ENCODE measurements around the gene TSPAN4. TPM values are rescaled to one million over a fixed set of nuclear protein-coding genes. Genes with fewer than 3 reads are reported as not detected.

The TSPAN4 gene
- total RNA-seq, 4 donors from 2014 or later: 47.1 to 78.9 (median 59.7) TPM

GRCh38 chr11:895331-896110 is 52.9 kb downstream of the TSPAN4 start:
- DNase-seq (ENCODE audit: low spot score in 2 of 2): no peak
- H3K4me1 ChIP-seq: no peaks in the 10 kb centered on the region
- H3K27me3 ChIP-seq: no peaks in the 10 kb centered on the region
- H3K36me3 ChIP-seq: peaks cover 35% of the 10 kb centered on the region
- no peak overlapping the region for H3K27ac ChIP-seq
- TF ChIP-seq POLR2A (IDR thresholded peaks at IDR 0.05) (no peak), EP300 (IDR thresholded peaks at IDR 0.05) (no peak), POLR2AphosphoS5 (IDR thresholded peaks at IDR 0.05) (no peak)
- TF ChIP-seq, protein P1, sequence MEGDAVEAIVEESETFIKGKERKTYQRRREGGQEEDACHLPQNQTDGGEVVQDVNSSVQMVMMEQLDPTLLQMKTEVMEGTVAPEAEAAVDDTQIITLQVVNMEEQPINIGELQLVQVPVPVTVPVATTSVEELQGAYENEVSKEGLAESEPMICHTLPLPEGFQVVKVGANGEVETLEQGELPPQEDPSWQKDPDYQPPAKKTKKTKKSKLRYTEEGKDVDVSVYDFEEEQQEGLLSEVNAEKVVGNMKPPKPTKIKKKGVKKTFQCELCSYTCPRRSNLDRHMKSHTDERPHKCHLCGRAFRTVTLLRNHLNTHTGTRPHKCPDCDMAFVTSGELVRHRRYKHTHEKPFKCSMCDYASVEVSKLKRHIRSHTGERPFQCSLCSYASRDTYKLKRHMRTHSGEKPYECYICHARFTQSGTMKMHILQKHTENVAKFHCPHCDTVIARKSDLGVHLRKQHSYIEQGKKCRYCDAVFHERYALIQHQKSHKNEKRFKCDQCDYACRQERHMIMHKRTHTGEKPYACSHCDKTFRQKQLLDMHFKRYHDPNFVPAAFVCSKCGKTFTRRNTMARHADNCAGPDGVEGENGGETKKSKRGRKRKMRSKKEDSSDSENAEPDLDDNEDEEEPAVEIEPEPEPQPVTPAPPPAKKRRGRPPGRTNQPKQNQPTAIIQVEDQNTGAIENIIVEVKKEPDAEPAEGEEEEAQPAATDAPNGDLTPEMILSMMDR (IDR thresholded peaks at IDR 0.05): no peak
- 90% methylated on average over 26 of the region's 26 CpGs for WGBS
- no peaks in the 10 kb centered on the region for H3K9me3 ChIP-seq
- H3K4me3 ChIP-seq: no peak overlapping the region

DNA sequence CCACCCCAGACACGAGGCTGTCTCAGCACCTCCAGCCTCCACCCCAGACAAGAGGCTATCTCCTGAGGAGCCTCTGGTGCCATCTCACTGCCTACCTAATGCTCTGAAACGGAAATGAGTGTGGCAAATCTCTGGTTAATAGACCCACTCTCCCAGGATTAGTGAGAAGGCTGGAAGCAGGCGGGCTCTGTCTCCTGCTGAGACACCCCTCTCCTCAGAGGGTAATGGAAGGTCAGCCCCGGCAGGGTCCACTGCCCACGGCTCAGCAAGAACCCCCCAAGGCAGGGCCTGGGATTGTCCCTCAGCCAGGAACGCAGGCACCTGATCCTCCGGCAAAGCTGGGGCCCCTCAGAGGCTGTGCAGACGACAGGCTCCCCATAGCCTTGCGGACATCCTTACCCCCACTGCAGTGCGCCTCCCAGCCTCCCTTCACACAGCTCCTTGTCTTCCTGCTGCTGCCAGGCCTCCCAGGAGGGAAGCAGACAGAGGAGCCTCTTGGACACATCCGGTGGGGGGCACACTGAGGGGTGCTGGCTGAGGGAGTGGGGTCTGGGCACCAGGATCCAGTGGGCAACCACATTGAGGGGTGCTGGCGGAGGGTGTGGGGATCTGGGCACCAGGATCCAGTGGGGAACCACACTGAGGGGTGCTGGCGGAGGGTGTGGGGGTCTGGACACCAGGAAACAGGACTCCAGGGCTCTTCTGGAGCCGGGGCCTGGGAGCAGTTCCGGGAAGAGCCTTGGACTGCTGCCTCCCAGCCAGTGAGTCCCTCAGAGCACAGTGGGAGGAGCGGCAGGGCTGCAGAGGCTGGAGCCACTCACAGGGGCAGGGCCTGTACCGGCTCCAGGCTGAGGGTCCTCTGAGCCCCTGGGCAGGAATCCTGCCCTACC is 54.8 kb downstream of the TSPAN4 start:
- Histone ChIP-seq H3K9me3 (no peaks in the 10 kb centered on the region), H3K27ac (no peak overlapping the region), H3K4me3 (no peak overlapping the region), H3K27me3 (no peaks in the 10 kb centered on the region), H3K4me1 (no peaks in the 10 kb centered on the region), H3K36me3 (peaks cover 55% of the 10 kb centered on the region)
- TF ChIP-seq EP300 (IDR thresholded peaks at IDR 0.05): no peak
- TF ChIP-seq, protein P1 (IDR thresholded peaks at IDR 0.05): no peak
- no peak for TF ChIP-seq POLR2A (IDR thresholded peaks at IDR 0.05)
- no peak for TF ChIP-seq POLR2AphosphoS5 (IDR thresholded peaks at IDR 0.05)
- 82% methylated on average over 13 of the region's 17 CpGs for WGBS
- DNase-seq (ENCODE audit: low spot score in 2 of 2): no peak

DNA sequence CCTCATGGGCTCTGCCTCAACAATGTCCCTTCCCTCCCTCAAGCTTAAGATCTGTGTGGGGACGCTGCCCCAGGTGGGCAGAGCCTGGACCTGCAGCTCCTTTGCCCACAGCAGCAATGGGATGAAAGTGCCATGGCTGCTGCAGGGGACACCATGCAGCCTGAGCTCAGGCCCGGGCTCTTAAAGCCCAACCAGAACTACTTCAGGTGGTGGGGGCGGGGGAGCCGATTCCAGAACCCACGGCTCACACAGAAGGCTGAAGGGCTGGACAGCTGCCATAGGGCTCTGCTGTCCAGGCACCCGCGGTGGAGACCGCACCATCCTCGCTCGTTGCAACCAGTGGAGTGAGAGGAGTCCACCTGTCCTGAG is 55.5 kb downstream of the TSPAN4 start:
- WGBS: no CpG with 5 or more reads among the region's 10 CpGs
- no peak for DNase-seq (ENCODE audit: low spot score in 2 of 2)
- no peak for TF ChIP-seq POLR2A (IDR thresholded peaks at IDR 0.05)
- TF ChIP-seq, protein P1 (IDR thresholded peaks at IDR 0.05): peak in 1 of 2 donors; percentile 12
- Histone ChIP-seq H3K27ac (no peak overlapping the region), H3K27me3 (no peaks in the 10 kb centered on the region), H3K9me3 (no peaks in the 10 kb centered on the region), H3K4me1 (no peaks in the 10 kb centered on the region), H3K36me3 (peaks cover 61% of the 10 kb centered on the region), H3K4me3 (no peak overlapping the region)

DNA sequence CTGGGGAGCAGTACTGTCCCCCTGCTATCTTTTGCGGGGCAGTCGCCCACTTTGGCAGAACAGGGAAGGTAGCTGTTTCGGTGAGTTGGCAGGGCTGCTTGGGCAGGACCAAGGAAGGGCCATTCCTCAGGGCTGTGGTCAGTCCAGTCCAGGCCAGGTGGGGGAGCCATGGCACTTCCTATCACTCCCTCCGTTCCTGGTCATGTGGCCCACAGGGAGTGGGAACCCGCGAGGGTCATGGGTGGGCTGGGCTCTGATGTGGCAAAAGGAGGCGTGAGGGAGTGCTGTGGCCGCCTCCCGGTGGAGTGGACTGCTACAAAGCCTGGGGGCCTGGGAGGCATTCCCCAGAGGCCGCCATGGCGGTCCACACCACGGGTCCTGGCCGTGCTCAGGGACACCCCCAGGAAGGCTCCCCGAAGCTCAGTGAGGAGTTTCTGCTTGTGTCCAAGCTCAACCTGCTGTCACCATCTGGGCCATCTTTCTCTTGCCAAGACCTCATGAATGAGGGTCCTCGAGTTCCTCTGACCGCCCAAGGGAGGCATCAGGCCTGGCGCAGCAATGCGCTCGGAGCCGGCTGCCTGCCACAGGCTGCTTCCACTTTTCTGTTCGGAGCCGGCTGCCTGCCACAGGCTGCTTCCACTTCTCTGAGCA is 56.0 kb downstream of the TSPAN4 start:
- no peaks in the 10 kb centered on the region for H3K27me3 ChIP-seq
- no peak for TF ChIP-seq POLR2A (IDR thresholded peaks at IDR 0.05)
- H3K4me1 ChIP-seq: no peaks in the 10 kb centered on the region
- H3K4me3 ChIP-seq: no peak overlapping the region
- DNase-seq (ENCODE audit: low spot score in 2 of 2): no peak
- peaks cover 67% of the 10 kb centered on the region for H3K36me3 ChIP-seq
- no peak overlapping the region for H3K27ac ChIP-seq
- no peaks in the 10 kb centered on the region for H3K9me3 ChIP-seq
- WGBS: 88% methylated on average over 16 of the region's 22 CpGs

DNA sequence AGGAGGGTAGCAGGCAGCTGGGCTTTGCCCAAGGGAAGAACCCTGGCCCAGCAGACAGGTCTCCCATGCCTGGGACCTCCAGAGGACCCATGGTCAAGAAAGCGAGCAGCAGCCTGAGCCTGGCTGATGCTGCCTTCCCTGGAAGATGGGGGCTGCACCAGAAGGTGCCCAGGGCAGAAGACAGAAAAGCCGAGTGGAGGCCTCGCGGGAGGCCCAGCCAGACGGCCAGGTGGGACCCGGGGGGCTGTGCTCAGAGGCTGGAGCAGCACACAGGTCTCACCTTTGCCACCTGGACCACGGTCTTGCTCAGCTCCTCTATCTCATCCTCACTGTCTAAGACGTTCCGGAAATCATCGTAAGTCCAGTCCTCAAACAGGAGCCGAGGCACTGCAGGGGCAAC is 57.1 kb downstream of the TSPAN4 start:
- Histone ChIP-seq H3K36me3 (peaks cover 74% of the 10 kb centered on the region), H3K4me3 (no peak overlapping the region), H3K27me3 (no peaks in the 10 kb centered on the region), H3K9me3 (no peaks in the 10 kb centered on the region), H3K27ac (no peak overlapping the region), H3K4me1 (no peaks in the 10 kb centered on the region)
- WGBS: 95% methylated on average over 11 of the region's 11 CpGs
- TF ChIP-seq POLR2A (IDR thresholded peaks at IDR 0.05): no peak
- DNase-seq (ENCODE audit: low spot score in 2 of 2): no peak

DNA sequence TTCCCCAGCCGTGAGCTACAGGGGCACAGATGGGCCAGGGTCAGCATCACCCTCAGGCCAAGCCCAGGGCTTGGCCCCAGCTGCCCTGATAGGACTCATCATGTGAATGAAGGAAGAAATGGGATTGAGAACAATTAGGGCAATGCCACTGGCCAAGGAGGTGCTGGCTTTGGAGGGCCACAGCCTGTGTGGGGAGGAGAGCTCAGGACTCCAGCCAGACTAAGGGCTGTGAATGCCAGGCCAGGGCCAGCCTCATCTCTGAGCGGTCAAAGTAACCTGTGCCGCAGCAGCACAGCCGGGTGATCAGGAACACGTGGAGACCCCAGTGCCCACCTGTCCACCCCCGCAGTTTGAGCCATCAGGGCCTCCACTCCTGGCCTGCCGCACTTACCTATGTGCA is 57.9 kb downstream of the TSPAN4 start:
- Histone ChIP-seq H3K27me3 (no peaks in the 10 kb centered on the region), H3K4me3 (no peak overlapping the region), H3K27ac (no peak overlapping the region), H3K4me1 (no peaks in the 10 kb centered on the region), H3K36me3 (peaks cover 73% of the 10 kb centered on the region), H3K9me3 (no peaks in the 10 kb centered on the region)
- DNase-seq (ENCODE audit: low spot score in 2 of 2): no peak
- 100% methylated on average over 1 of the region's 7 CpGs for WGBS
- no peak for TF ChIP-seq EP300 (IDR thresholded peaks at IDR 0.05)
- no peak for TF ChIP-seq POLR2A (IDR thresholded peaks at IDR 0.05)
- no peak for TF ChIP-seq POLR2AphosphoS5 (IDR thresholded peaks at IDR 0.05)
- TF ChIP-seq, protein P1 (IDR thresholded peaks at IDR 0.05): no peak

All from suprapubic skin (tissue), 4 donors.